Upper lobe of right lung (tissue), 1 donor: Measurements from ENCODE around the gene SPRING1. TPM values are rescaled to one million over a fixed set of nuclear protein-coding genes. Genes with fewer than 3 reads are reported as not detected.

Source experiments
- ATAC-seq: fragments of 200-7000 bp; cut with Tn5 transposase; one replicate; pipeline ENCODE4 v1.9.1; 2020; ENCODE audit warnings: mild to moderate bottlenecking, moderate library complexity
- DNase-seq: peaks from one replicate; pipeline ENCODE4 v3.0.0-alpha.2; 2020
- H3K27ac ChIP-seq: fragments of 200-600 bp; one replicate; pipeline ENCODE4 v1.8.0; 2022
- H3K27me3 ChIP-seq: fragments of 200-600 bp; one replicate; pipeline ENCODE4 v1.8.0; 2022; ENCODE audit warnings: mild to moderate bottlenecking
- H3K36me3 ChIP-seq: fragments of 200-600 bp; one replicate; pipeline ENCODE4 v1.8.0; 2022
- H3K4me1 ChIP-seq: fragments of 200-600 bp; one replicate; pipeline ENCODE4 v1.8.0; 2022
- H3K4me3 ChIP-seq: fragments of 200-600 bp; one replicate; pipeline ENCODE4 v1.8.0; 2022; ENCODE audit warnings: mild to moderate bottlenecking
- H3K9me3 ChIP-seq: fragments of 200-600 bp; one replicate; pipeline ENCODE4 v1.8.0; 2022
- intact Hi-C: fragments of 100-400 bp; cut with DNase I; formaldehyde crosslinking; loops from one replicate; pipeline ENCODE4 v1.11.0; 2022
- total RNA-seq: library from RNA; stranded (reverse); fragmentation: NEBNext Ultra II Directional; extraction: Animal tissue kit (Norgen Biotek cat#: 25700); gene quantifications from one replicate; pipeline ENCODE4 v1.2.1, GENCODE V29; 2021
- TF ChIP-seq, protein P1 (sequence below): fragments of 200-600 bp; IDR thresholded peaks from one replicate; pipeline ENCODE4 v1.8.0; 2022; ENCODE audit warnings: antibody characterized with exemption
- donor health status: DM: no; HTN: yes; CAD: no; lungs with severe emphysema.

SPRING1 gene
- total RNA-seq, 1 donor from 2014 or later = 126 TPM

DNA sequence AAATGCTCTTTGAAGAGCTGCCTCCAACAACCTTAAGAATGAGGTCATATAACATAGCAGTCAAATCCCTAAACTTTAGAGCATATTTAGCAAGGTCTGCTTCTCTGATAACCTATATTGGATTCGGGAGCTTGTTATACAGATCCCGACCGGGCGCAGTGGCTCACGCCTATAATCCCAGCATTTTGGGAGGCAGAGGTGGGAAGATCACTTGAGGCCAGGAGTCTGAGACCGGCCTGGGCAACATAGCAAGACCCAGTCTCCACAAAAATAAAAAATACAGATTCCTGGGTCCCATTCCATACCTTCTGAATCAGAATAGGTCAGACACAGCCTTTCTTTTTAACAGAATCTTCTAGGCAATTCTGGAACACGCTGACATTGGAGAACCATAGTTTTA is 46.7 kb downstream of the SPRING1 start:
- Histone ChIP-seq H3K27ac (no peak overlapping the region), H3K27me3 (peaks cover 13% of the 10 kb centered on the region), H3K4me1 (peaks cover 18% of the 10 kb centered on the region), H3K9me3 (no peaks in the 10 kb centered on the region), H3K4me3 (no peak overlapping the region), H3K36me3 (no peaks in the 10 kb centered on the region)
- TF ChIP-seq, protein P1, sequence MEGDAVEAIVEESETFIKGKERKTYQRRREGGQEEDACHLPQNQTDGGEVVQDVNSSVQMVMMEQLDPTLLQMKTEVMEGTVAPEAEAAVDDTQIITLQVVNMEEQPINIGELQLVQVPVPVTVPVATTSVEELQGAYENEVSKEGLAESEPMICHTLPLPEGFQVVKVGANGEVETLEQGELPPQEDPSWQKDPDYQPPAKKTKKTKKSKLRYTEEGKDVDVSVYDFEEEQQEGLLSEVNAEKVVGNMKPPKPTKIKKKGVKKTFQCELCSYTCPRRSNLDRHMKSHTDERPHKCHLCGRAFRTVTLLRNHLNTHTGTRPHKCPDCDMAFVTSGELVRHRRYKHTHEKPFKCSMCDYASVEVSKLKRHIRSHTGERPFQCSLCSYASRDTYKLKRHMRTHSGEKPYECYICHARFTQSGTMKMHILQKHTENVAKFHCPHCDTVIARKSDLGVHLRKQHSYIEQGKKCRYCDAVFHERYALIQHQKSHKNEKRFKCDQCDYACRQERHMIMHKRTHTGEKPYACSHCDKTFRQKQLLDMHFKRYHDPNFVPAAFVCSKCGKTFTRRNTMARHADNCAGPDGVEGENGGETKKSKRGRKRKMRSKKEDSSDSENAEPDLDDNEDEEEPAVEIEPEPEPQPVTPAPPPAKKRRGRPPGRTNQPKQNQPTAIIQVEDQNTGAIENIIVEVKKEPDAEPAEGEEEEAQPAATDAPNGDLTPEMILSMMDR = no peak
- DNase-seq (no peak), ATAC-seq (no peak)
- intact Hi-C loops = no loop called here

DNA sequence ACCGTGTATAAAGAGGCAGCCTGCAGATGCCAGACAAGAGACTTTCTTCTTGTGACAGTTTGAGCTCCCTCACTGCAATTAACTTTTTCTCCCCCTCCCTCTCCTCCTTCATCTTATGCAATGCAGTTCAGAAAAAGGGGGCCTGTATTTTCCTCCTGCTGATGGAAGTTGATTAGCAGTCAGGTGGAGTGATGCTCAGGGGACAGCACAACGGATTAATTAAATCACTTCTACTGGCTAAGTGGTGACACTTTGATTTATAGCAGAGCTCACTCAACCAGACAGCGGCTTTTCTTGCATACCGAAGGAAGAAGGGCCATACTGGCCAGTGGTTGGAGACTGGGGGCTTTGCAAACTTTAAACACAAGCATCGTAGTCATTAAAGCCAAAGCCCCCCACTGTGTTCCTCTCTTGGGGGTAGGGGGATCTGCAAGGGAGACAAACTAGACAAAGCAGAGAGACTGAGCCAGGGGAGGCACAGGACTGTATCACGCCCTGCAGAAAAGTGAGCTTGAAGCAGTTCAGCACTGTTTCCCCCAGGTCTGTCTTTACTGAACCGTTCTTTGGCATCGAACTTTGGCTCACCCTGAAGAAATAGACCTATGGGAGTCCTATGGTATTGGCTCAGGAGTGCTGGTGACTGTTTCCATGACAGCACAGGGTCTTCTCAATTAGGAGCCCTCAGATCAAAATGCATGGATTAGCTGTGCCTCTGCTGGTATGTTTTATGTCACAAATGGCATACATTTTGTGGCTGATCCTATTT is 47.7 kb downstream of the SPRING1 start:
- no peaks in the 10 kb centered on the region for H3K36me3 ChIP-seq
- TF ChIP-seq, protein P1 = no peak
- intact Hi-C loops = no loop called here
- no peak overlapping the region for H3K27ac ChIP-seq
- no peak for ATAC-seq
- no peak overlapping the region for H3K4me3 ChIP-seq
- H3K4me1 ChIP-seq = peaks cover 18% of the 10 kb centered on the region
- H3K9me3 ChIP-seq = no peaks in the 10 kb centered on the region
- peaks cover 13% of the 10 kb centered on the region for H3K27me3 ChIP-seq
- no peak for DNase-seq

DNA sequence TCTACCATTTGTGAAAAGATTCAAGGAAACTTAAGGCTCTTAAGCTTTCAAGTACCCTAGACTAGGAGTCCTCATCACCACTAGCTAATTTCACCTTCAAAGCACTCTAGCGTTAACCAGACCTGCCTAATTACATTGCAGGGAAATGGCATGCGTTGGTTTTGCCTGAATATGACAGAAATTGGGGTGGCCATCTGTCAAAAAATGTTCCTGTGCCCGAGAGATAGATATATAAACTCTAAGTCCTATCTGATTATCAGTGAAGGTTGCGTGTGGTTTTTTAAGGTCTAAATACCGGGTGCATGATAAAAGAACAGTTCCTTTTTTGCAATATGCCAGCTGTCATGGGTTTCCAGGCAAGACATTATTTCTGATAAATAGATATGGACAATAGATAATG is 48.3 kb downstream of the SPRING1 start:
- Histone ChIP-seq H3K27ac (no peak overlapping the region), H3K4me1 (peaks cover 18% of the 10 kb centered on the region), H3K4me3 (no peak overlapping the region), H3K27me3 (peaks cover 13% of the 10 kb centered on the region), H3K9me3 (no peaks in the 10 kb centered on the region), H3K36me3 (no peaks in the 10 kb centered on the region)
- intact Hi-C loops = no loop called here
- ATAC-seq (no peak), DNase-seq (no peak)
- TF ChIP-seq, protein P1 = no peak

Other genes starting within 250 kb of the SPRING1 start
- gene MAP1LC3B2, start 178.7 kb downstream of the SPRING1 start, total RNA-seq = not detected
- 2.6 TPM for gene RNFT2, start 246 bp upstream of the SPRING1 start, total RNA-seq
- not detected for gene HRK, start 143.4 kb upstream of the SPRING1 start, total RNA-seq
- 16.8 TPM for gene FBXW8, start 172.9 kb upstream of the SPRING1 start, total RNA-seq